NK-92 treated with Interleukin-12 subunit alpha and Interleukin-12 subunit beta, amount 100 ng/mL, for 24 hours (cell line): ENCODE results near the gene C1orf21.

ENCODE experiments used
- DNase-seq: peaks from one replicate; lab custom pipeline; 2025; lab: John Stamatoyannopoulos, UW

Gene C1orf21

DNA sequence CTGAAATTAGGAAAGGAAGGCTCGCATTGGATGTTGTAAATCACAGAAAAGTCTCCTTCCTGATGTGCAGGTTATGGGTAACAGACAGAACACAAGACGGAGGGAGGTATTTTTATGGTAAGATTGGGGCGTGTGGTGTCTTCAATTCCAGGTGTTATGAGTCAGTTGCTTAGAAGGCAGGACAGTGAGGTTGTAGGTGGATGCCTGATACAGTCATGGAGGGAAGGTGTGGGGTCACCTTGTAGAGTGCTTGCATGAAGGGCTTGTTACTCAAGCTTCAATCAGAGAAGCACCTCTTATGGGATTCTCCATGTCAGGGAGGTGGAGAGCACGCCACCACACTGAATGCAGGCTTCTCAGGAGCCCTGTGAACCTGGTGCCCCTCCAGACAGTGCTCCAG lies 63.1 kb downstream of the C1orf21 start:
- DNase-seq = no peak

DNA sequence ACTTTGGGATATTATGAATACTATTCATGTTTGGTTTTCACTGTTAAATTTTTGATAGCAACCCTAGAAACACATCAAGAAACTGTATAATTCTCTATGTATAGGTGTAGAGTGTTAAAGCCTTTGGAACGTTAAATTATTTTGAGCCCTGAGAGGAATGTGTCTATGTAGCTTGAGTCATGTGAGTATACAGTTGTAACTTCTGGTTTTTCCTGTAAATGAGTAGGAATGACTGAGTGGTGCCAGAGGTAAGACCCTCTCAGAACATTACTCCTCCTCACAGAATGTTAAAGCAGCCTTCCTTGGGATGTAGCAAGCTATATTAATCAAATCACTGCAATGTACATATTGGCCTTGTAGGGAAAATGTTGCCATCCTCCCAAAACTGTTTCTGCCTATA lies 69.0 kb downstream of the C1orf21 start:
- DNase-seq = no peak

DNA sequence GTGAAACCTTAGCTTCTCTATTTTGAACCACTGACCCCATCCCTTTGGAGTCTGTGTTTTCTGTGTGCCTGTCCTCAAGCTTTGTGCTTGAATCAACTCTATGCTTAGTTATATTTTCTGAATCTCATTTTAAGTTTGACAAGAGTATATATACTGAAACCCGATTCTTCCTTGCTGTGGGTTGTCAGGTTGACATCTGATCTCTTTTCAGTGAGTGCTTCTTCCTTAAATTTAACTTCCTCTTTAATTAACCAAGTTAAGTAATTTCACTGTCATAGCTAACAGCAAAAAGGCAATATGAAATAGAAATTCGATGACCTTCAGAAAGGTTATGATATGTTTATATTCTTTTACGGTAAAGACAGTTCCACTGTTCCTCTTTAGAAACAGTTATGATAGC lies 69.4 kb downstream of the C1orf21 start:
- no peak for DNase-seq

DNA sequence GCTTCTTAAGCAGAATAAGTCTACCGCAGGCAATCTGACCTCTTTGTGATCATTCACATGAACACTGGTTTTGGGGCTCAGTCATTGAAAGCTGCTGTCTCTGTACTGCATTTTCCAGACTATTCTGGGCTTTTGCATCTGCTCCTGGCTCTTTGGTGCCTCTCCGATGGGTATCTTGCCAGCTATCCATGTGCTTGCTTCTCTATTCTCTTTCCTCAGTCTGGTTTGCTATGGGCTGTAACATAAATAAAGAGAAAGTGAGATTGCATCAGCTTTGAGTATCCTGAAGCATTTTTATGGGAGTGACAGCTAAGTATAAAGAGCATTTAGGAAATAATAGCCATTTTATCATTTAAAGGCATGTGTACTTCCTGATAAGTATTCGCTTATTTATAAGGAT lies 70.7 kb downstream of the C1orf21 start:
- no peak for DNase-seq

DNA sequence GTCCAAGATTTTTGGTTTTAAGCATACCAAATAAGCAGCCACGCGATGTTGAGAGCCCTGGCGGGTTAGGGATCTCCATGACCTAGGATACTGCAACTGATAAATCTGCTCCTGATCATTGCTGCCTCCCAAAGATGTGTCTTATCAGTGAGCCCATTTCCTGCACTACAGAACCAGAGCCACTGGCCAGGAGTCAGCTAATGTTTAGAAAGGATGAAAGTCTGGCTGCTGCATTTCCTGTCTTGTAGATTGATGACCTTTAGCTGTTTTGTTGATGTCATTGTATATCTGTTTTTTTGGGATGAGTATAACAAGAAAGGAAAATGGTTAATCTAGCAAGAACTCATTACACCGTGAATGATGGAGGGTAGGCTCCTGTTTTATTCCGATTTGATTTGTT lies 74.5 kb downstream of the C1orf21 start:
- no peak for DNase-seq

DNA sequence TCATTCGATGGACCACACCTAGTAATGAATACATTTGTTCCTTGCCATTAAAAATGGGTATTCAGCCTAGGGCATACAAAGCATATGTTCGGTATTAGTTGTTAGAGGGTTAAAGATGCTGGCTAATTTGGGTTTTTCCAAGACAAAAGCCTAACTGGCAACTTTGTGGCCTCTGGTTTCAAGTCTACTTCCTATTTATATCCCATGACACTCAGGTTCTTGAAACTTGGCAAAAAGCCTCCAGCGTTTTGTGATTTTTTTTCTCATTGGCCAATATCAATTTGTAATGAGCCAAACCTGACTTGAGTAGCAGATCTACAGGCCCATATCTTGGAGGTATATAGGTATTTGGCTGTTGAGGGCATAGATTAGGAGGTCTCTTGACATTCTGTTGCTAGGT lies 75.3 kb downstream of the C1orf21 start:
- no peak for DNase-seq

DNA sequence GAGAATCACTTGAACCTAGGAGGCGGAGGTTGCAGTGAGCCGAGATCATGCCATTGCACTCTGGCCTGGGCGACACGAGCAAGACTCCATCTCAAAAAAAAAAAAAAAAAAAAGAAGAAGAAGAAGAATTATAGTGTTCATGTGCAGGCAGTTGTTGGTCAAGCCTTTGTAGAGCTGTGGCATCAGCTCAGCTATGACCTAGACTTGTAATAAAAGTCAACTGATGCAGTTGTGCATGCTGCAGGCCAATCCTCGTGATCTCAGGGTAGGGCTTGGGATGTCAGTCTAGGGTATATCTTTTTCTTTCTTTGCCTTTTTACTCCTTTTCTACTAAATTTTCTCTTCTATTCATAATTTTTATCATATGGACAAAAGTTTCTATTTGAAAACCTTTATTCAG lies 76.2 kb downstream of the C1orf21 start:
- DNase-seq = no peak

DNA sequence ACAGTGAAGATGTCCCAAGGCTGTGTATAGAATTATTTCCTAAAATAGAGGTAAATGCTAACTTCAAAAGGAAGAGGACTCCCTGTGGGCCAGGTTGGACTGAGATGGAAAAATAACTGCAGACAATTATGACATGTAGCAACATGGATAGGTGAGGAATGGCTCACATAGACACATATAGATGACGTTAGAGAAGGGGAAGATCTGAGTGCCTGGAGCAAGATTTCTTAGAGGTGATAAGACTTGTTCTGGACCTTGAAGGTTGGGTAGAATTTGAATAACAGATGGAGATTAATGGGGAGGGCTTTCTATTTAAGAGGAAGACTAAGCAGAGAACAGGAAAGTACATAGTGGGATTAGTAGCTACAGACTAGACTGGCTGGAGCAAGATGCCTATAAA lies 76.9 kb downstream of the C1orf21 start:
- no peak for DNase-seq

DNA sequence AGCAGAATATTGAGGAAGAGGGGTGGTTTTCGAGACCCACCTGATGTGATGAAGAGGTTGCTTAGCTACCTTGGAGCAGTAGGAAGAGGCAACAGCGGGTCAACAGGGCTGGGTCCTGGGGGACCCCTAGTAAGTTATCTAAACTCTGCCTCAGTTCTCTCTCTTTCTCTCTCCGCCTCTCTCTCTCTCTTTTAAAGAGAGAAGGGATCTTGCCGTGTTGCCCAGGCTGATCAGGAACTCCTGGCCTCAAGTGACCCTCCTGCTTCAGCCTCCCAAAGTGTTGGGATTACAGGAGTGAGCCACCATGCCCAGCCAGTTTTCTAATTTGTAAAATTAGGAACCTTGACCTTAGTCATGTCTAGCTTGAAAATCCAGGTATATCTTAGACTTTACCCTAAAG lies 77.9 kb downstream of the C1orf21 start:
- no peak for DNase-seq

DNA sequence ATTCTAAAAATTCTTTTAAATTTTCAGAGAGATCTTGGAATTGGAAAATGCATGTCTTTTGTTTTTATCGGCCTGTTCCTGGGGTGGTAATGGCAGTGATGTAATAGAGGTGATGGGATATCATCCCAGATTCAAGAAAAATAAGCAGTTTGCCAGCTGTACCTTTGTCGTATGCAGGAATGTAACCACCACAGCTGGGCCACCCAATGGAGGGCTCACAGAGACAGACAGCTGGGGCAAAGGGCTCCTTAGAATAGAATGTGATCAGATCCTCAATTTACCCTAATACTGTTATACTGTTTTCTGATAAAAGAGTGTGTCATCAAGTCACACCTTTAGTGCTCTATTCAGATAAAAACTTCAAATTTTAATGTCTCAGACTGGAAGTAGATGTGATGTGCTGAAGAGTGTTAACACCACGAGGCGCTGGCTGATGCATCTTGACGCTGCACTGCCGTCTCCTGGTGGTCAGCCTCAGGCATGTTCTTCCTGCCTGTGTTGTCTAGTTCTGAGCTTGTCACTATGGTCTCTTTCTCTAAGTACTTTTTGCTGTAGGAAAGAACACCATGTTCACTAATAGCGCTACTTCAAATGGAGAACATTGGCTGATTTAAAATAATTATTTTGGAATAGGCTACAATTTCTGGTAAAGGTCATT lies 78.8 kb downstream of the C1orf21 start:
- no peak for DNase-seq

DNA sequence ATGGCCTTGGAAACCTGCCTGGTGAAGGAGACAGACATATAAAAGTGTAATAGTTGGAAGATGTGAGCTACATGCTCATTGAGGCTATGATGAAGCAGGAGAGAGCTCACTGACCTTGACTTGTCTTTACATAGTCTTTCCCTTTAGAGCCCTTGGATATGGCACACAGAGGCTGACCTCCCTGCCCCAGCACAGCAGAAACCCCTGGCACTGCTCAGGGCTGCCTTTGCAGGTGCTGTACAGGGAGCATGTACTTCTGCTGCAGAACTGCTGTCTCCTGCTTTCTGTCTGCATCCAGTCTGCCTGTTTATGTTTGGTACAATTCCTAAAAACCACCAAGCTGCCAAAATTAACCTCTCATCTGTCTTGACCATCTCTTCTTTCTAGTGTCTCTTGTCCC lies 80.5 kb downstream of the C1orf21 start:
- no peak for DNase-seq

DNA sequence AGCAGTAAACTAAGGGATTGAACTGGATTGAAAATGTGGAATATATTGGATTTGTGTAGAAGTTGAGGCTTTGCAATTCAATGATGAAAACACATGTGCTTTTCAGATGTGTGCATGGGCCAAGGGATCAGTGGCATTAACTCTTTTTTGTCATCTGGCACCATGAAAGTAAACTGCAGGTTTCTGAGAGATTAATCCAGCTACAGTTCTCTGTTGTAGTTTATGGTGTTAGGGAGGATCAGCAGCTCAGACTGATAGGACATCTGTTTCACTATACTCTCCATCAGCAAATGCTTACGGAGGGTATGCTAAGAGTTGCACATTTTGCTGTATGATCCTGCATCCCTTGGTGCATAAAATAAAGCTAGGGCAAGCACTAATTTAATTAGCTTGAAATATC lies 82.6 kb downstream of the C1orf21 start:
- no peak for DNase-seq

DNA sequence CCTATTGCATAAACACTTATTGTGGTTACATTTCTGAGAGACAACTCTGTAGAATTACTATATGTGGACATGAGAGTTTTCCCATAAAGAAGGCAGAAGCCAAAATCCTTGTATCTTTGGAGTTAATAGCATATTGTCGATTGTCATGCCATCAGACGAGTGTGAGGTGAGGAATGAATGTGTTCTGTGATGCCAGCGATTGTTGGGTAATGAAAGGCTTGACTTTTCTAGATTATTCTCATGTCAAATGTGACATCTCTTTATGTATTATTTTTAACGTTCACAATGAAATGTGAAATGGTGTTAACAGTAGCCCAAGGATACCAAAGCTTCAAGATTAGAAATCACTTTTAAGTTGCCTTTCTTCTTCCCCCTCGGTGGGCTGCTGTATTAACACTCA lies 84.9 kb downstream of the C1orf21 start:
- DNase-seq = no peak

DNA sequence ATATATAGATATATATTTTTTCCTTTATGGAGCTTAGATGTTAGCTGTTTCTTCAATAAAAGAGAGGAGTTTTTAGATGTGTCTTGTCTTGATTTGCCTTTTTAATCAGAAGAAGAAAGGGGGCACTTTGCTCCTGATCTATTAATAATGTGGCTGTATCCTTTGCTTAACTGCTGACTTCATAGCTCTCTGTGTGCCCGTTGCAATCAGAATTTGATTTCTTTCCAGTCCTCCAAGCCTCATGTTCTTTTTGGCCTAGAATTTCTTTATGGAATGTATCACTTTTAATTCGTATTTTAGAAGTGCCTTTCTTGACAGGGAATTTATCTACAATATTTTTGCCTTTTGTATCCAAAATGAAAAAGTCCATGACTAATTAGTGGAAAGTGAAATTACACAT lies 85.3 kb downstream of the C1orf21 start:
- no peak for DNase-seq

DNA sequence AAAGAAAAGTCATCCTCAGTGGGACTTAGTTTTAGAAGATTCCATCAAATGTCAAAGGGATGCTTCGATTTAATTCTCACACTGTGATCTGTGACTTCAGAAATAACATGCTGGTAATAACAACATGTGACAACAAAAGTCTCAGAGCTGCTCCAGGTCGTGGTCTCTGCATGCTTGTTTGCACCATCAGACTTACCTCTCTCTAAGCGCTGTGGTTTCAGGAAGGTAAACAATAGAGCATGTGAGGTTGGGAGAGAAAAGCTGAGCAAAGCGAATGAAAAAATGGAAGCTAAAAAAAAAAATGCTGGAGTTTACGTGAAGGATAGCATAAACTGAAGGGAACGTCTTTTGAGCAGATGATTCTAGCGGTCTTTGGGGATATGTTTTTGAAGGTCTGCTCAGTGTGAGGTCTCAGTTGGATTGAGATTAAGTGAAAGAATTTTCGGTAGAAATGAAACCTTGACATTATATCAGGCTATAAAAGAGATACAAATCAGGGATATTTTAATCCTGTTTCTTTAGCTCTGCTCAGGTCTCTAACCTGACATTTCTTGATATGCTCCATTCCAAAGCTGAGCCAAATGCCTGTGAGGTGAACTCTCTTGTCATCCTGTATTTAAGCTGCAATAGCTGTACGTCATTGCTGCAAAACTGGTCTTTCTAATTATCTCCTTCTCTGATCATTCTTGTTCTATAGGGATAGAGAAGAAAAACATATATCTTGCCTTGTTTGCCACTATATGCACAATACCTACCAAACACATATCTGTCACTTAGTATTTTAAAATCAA lies 86.5 kb downstream of the C1orf21 start:
- no peak for DNase-seq

DNA sequence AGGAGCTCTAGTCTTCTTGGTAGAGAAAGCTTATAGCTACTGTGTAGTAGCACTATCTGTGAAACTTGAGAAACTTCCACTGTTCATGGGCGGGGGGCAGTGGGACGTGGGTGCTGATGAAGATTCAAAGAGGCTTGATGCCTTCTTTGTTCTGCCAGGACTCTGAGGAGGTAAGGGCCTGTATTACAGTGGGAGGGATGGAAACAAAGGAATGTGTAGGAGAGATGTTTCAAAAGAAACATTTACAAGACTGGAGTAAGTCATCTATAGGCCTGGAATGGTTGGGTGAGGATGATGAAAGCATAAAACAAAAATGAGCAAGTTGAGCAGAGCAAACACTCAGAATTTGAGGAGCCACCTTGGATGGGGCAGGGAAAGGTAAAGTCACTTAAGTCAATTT lies 89.4 kb downstream of the C1orf21 start:
- no peak for DNase-seq

DNA sequence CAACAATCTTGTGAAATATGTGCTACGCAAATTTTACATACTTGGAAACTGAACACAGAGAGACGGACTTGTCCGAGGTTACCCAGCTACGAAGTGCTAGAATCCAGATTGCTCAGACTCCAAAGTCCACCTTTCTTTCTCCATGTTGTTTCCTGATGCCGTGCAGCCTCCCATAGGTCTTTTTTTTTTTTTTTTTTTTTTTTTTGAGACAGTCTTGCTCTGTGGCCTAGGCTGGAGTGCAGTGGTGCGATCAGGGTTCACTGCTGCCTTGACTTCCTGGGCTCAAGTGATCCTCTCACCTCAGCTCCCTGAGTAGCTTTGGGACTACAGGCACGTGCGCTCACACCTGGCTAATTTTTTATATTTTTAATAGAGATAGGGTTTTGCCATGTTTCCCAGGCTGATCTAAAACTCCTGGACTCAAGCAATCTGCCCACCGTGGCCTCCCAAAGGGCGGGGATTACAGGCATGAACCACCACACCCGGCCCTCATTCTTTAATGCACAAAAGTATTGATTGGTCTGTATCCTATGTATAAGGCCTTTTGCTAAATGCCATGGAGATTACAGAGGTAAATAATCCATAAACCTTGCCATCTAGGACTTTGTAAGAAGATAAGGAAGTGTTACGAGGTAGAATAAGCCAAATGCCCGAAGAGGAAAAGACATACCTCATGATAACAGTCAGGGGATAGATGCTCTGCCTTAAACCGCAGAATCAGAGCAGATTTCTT lies 92.8 kb downstream of the C1orf21 start:
- no peak for DNase-seq

DNA sequence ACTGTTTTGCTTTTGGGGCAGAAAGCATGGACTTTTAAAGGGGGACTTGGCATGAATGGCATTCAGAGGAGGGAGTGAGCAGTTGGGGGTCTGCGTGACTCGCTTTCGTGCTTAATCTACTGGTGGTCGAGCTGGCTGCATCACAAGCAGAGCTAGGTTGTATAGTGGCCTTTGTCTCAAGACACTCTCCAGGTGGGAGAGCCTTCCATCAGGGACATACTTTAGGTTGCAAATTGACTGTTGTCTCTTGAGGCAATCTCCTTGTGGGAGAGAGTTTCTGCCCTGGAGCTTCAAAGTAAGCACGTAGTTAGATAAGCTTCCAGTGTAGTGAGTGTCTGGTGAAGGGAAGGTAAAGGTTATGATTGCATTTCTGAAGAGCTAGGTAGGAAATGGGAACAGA lies 93.9 kb downstream of the C1orf21 start:
- no peak for DNase-seq

DNA sequence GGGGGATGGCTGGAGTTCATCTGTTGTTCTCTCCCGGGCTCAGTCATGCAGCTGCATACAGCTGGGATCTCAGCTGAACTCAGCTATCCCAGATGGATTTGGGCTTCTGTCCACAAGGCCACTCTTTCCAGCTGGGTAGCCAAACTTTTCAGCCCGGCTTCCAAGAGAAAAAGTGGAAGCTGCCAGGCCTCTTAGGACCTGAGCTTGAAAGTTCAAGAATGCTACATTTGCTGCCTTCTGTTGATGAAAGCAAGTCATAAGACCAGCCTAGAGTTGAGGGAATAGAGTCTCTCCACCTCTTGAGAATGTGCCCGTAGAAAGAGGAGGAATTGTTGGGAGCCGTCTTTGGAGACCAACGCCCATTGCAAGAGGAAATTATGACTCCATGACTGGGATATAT lies 95.3 kb downstream of the C1orf21 start:
- DNase-seq = no peak

DNA sequence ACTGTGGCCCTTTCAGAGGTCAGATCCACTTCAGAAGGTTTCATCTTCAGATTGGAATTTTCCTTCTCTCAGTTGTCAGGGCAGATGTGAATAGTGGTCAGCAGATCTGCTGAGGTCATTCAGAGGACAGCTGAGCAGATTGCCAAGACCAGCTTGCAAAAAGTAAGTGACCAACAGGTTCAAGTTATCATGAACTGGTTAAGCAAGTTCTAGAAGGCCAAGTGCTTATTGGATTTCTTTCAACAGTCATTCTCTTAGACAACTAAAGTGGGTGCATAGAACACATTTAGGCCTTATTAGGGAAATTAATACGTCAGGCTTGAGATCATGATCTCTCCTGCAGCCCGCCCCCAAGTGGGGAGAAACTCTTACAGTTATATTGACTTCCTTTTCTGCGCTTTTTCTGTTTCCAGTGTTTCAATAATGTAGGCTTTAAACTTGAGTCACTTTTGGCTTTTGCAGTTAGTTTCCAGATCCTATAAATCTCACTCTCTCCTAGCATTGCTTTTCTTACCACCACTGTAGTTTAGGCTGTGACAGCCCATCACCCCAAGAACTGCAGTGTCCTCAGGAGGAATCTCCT lies 96.4 kb downstream of the C1orf21 start:
- no peak for DNase-seq

DNA sequence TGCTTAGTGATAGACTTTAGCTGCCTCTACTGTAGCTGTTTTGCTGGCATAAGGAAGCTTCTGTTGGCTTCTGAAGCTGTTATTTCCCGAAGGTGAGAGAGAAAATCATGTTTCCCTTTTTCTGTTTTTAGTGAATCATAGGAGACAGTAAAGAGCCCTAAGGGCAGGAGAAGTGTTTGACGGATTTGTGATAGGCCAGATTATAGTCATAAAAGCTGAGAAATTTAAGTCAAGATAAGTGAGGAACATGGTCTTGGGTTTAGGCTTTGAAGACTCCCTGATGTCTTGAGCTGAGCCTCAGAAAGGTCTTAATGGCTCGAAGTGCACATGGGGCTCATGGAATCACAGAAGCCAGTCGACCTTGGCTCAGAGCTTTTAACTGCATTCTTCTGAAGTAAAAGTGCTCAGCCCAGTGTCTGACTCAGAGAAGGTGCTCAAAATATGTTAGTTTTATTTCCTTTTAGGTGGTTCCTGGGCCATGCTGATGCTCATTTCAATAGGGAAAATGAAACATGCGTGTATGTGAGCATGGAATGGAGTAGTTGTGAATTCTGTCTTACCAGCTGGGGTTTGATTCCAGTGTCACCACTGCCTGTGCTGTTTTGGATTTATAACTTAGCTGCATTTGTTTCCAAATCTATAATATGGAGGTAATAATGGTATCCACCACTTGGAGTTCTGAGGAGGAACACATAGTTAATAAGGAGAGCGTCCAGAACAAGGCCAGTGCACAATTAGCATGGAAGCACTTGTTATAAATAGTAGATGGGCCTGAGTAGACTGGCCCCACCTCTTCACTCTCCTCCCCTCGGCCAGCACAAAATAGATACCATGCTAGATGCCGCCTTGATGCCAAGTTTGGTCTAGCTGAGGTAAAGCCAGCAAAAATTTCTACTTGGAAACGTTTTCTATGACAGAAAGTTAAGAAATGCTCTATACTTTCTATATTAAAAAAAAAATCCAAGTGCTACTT lies 99.2 kb downstream of the C1orf21 start:
- no peak for DNase-seq
